Activated naive CD4-positive, alpha-beta T cell treated with anti-CD3 and anti-CD28 coated beads, Interleukin-2, amount 50 U/mL, for 24 hours (primary cell): ENCODE measurements around the gene RDH5.

ENCODE experiments used
- H3K27ac Mint-ChIP-seq: one replicate; pipeline ENCODE4 v1.8.0; 2021; ENCODE audit warnings: mild to moderate bottlenecking, mixed read lengths
- H3K27me3 Mint-ChIP-seq: one replicate; pipeline ENCODE4 v1.8.0; 2021; ENCODE audit warnings: mixed read lengths
- H3K36me3 Mint-ChIP-seq: one replicate; pipeline ENCODE4 v1.8.0; 2021; ENCODE audit warnings: mixed read lengths
- H3K4me1 Mint-ChIP-seq: one replicate; pipeline ENCODE4 v1.8.0; 2021; ENCODE audit warnings: mixed read lengths
- H3K4me3 Mint-ChIP-seq: one replicate; pipeline ENCODE4 v1.8.0; 2021; ENCODE audit warnings: mild to moderate bottlenecking, mixed read lengths
- H3K9me3 Mint-ChIP-seq: one replicate; pipeline ENCODE4 v1.8.0; 2021; ENCODE audit warnings: mixed read lengths

The RDH5 gene

GRCh38 chr12:55771736-55772135, 51.5 kb downstream of the RDH5 start:
- H3K36me3 Mint-ChIP-seq = peaks cover 7% of the 10 kb centered on the region
- H3K27me3 Mint-ChIP-seq = no peaks in the 10 kb centered on the region
- H3K27ac Mint-ChIP-seq = no peak overlapping the region
- peaks cover 21% of the 10 kb centered on the region for H3K4me1 Mint-ChIP-seq
- H3K9me3 Mint-ChIP-seq = no peaks in the 10 kb centered on the region
- no peak overlapping the region for H3K4me3 Mint-ChIP-seq
